GM12875 (cell line): ENCODE results near the gene AOC3.
"Not testable (repeated sequence)": the region's sequence is repeated elsewhere in the genome, so short reads cannot be mapped to it uniquely, and the experiment has no call there.

Experiments
- H3K4me3 ChIP-seq: one replicate; pipeline ENCODE4 v1.5.1; 2011; ENCODE audit warnings: low read depth, low read length, control low read depth
- CTCF ChIP-seq: IDR thresholded peaks from 2 replicates; pipeline ENCODE4 v1.5.1; 2011; ENCODE audit warnings: low read depth, mild to moderate bottlenecking, control low read depth, inconsistent platforms, low read length, moderate library complexity, borderline replicate concordance; ENCODE audit not compliant: insufficient read depth

Gene AOC3

GRCh38 chr17:42893359-42893758, 42.4 kb downstream of the AOC3 start:
- no peak for TF ChIP-seq CTCF
- H3K4me3 ChIP-seq: no peak overlapping the region

GRCh38 chr17:42894283-42895184, 43.5 kb downstream of the AOC3 start:
- TF ChIP-seq CTCF: no peak
- H3K4me3 ChIP-seq: no peak overlapping the region

- no peak for TF ChIP-seq CTCF
- H3K4me3 ChIP-seq: no peak overlapping the region
Observed at GRCh38 chr17:42895185-42895555, 44.2 kb downstream of the AOC3 start.

DNA sequence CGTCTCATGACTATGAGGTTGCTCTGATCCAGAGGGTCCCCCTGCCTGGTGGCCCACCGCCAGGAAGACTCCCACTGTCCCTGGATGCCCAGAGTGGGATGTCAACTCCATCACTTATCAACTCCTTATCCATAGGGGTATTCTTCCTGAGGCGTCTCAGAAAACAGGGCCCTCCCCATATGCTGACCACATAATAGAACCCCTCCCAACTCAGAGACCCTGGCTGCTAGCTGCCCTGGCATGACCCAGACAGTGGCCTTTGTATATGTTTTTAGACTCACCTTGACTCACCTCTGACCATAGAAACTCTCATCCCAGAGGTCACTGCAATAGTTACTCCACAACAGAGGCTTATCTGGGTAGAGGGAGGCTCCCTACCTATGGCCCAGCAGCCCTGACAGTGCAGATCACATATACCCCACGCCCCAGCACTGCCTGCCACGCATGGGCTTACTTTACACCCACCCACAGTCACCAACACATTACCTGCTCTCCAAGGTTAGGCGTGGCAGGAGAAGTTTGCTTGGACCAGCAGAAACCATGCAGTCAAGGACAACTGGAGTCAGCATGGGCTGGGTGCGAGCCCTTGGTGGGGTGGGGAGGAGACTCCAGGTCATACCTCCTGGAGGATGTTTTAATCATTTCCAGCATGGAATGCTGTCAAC, 47.3 kb downstream of the AOC3 start:
- no peak for TF ChIP-seq CTCF
- no peak overlapping the region for H3K4me3 ChIP-seq

GRCh38 chr17:42899981-42900380, 49.0 kb downstream of the AOC3 start:
- not testable (repeated sequence) for H3K4me3 ChIP-seq

DNA sequence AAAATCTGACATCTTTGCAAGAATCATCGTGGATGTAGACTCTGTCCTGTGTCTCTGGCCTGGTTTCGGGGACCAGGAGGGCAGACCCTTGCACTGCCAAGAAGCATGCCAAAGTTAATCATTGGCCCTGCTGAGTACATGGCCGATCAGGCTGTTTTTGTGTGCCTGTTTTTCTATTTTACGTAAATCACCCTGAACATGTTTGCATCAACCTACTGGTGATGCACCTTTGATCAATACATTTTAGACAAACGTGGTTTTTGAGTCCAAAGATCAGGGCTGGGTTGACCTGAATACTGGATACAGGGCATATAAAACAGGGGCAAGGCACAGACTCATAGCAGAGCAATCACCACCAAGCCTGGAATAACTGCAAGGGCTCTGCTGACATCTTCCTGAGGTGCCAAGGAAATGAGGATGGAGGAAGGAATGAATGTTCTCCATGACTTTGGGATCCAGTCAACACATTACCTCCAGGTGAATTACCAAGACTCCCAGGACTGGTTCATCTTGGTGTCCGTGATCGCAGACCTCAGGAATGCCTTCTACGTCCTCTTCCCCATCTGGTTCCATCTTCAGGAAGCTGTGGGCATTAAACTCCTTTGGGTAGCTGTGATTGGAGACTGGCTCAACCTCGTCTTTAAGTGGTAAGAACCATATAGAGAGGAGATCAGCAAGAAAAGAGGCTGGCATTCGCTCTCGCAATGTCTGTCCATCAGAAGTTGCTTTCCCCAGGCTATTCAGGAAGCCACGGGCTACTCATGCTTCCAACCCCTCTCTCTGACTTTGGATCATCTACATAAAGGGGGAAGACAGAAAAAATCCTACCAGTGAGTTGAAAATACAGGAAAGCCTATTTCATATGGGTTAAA, 49.7 kb downstream of the AOC3 start, which contains the start of gene G6PC1:
Gene G6PC1, plus strand, starts transcription at position 340 of the 872 bp plus-strand sequence. Its CDS starts 78 bp downstream, at position 418.
- H3K4me3 ChIP-seq: no peak within 1 kb of the TSS
- TF ChIP-seq CTCF: no peak
